ENCODE data around the gene EML6.

EML6 gene

GRCh38 chr2:54924121-54924520, 200.7 kb downstream of the EML6 start:
- Histone ChIP-seq H3K36me3 (replicated peaks) (no peaks in the 10 kb centered on the region), H3K27me3 (replicated peaks) (no peaks in the 10 kb centered on the region), H3K4me3 (ENCODE audit: low read depth, low read length) (no peak overlapping the region), H3K27ac (no peak overlapping the region)
- in situ Hi-C loops (cut with HindIII; ENCODE audit: low pct_ligation_motif_present, low sequenced_read_pairs) = loop anchor here (25.0 kb wide), 1 partner anchor 238 kb away; no protein-coding TSS in a partner anchor
- no peak for TF ChIP-seq CTCF (IDR thresholded peaks at IDR 0.05; ENCODE audit: low read depth, low read length, missing control alignments)
- no peak for DNase-seq

- Histone ChIP-seq H3K27me3 (replicated peaks) (no peaks in the 10 kb centered on the region), H3K4me3 (ENCODE audit: low read depth, low read length) (no peak overlapping the region), H3K27ac (no peak overlapping the region), H3K36me3 (replicated peaks) (no peaks in the 10 kb centered on the region)
- in situ Hi-C loops (cut with HindIII; ENCODE audit: low pct_ligation_motif_present, low sequenced_read_pairs) = no loop called here
- no peak for DNase-seq
- TF ChIP-seq CTCF (IDR thresholded peaks at IDR 0.05; ENCODE audit: low read depth, low read length, missing control alignments) = no peak
These were observed 201.6 kb downstream of the EML6 start for GRCh38 chr2:54925022-54925421.

- Histone ChIP-seq H3K4me3 (ENCODE audit: low read depth, low read length) (no peak overlapping the region), H3K27ac (no peak overlapping the region), H3K27me3 (replicated peaks) (no peaks in the 10 kb centered on the region), H3K36me3 (replicated peaks) (no peaks in the 10 kb centered on the region)
- no peak for DNase-seq
- no peak for TF ChIP-seq CTCF (IDR thresholded peaks at IDR 0.05; ENCODE audit: low read depth, low read length, missing control alignments)
- in situ Hi-C loops (cut with HindIII; ENCODE audit: low pct_ligation_motif_present, low sequenced_read_pairs) = no loop called here
These were observed 203.8 kb downstream of the EML6 start for GRCh38 chr2:54927085-54927750.

GRCh38 chr2:54927751-54928615, 204.5 kb downstream of the EML6 start:
- no peak overlapping the region for H3K27ac ChIP-seq
- no peak for TF ChIP-seq CTCF (IDR thresholded peaks at IDR 0.05; ENCODE audit: low read depth, low read length, missing control alignments)
- DNase-seq = no peak
- H3K36me3 ChIP-seq (replicated peaks) = no peaks in the 10 kb centered on the region
- no peak overlapping the region for H3K4me3 ChIP-seq (ENCODE audit: low read depth, low read length)
- no peaks in the 10 kb centered on the region for H3K27me3 ChIP-seq (replicated peaks)
- in situ Hi-C loops (cut with HindIII; ENCODE audit: low pct_ligation_motif_present, low sequenced_read_pairs) = no loop called here

- H3K36me3 ChIP-seq (replicated peaks) = no peaks in the 10 kb centered on the region
These were observed 205.3 kb downstream of the EML6 start for GRCh38 chr2:54928719-54929118.

More at GRCh38 chr2:54928719-54929118, 205.3 kb downstream of the EML6 start:
- DNase-seq = no peak
- Histone ChIP-seq H3K27me3 (replicated peaks) (no peaks in the 10 kb centered on the region), H3K4me3 (ENCODE audit: low read depth, low read length) (no peak overlapping the region), H3K27ac (no peak overlapping the region)
- TF ChIP-seq CTCF (IDR thresholded peaks at IDR 0.05; ENCODE audit: low read depth, low read length, missing control alignments) = no peak
- in situ Hi-C loops (cut with HindIII; ENCODE audit: low pct_ligation_motif_present, low sequenced_read_pairs) = no loop called here
